ENCODE results near the gene TLR4.

TLR4 gene

GRCh38 chr9:117704024-117704575 lies at the start of gene TLR4:
TLR4 (plus strand) TSS chr9:117704403; CDS start chr9:117704473, 70 bp downstream.
- DNase-seq (ENCODE audit: low read depth, low spot score): no peak

- DNase-seq (ENCODE audit: low read depth, low spot score): no peak
These were observed 48.2 kb upstream of the TLR4 start for GRCh38 chr9:117656002-117656401.

GRCh38 chr9:117662651-117663050 lies 41.6 kb upstream of the TLR4 start:
- no peak for DNase-seq (ENCODE audit: low read depth, low spot score)

DNA sequence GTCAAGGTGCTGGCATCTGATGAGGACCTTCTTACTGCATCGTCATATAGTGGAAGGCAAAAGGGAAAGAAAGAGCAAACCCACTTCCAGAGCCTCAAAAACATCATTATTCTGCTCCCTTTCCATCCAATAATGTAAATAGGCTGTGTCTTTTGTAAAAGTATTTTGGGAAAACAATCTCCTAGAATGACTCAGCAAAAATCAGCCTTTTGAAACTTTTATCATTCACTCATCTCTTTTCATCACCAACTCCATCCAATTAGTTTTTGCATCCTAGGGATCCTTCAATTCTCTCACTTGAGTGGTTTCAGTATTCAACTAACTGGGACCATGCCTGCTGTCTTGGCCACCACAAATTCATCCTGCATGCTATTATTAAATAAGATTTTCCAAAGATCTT lies 39.8 kb upstream of the TLR4 start:
- DNase-seq (ENCODE audit: low read depth, low spot score): no peak

DNA sequence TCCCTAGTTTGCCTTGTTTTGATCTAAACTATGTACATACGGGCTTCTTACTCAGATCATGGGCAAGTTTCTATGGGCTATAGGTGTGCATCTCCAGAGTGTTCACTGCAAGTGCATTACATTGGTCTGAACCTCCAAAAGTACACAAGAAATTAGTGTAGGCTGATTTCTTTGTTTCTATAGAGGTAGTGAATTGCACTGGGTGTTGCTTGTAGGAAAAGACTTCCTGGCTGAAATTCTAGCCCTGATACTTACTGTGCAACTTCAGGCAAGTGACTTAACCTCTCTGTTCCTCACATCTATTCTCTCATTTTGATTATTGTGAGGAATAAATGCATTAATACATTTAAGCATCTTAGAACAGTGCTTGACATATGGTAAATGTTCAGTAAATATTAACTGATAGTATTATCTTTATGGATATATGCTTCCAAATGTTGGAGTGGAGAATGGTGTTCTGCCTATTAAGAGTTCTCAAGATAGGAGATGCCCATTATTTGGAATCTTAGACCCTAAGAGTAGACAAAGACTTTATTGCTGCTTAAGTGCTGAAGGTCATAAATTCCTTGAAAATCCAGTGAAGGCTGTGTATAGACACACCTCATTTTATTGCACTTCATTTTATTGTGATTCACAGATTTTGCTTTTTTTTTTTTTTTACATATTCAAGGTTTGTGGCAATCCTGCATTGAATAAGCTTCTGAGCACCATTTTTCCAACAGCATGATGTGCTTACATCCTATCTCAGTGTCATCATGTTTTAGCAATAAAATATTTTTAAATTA lies 38.4 kb upstream of the TLR4 start:
- DNase-seq (ENCODE audit: low read depth, low spot score): no peak

DNA sequence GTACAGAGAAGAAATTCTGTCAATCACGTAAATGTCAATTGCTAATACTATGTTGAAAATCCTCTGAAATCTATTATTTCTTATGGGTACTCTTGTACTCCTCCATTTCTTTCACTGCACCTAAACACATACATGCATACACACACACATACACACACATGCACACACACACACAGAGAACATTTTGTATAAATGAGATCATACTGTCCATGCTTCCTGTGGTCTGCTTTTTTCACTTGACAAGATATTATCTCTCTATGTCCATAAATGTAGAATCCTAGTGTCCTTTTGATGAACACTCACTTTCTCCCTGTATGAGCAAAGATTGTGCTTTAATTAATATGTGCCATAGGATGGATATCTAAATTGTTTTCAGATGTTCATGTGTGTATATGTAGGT lies 32.7 kb upstream of the TLR4 start:
- DNase-seq (ENCODE audit: low read depth, low spot score): no peak

- DNase-seq (ENCODE audit: low read depth, low spot score): no peak
These were observed 31.8 kb upstream of the TLR4 start for GRCh38 chr9:117672369-117672768.

DNA sequence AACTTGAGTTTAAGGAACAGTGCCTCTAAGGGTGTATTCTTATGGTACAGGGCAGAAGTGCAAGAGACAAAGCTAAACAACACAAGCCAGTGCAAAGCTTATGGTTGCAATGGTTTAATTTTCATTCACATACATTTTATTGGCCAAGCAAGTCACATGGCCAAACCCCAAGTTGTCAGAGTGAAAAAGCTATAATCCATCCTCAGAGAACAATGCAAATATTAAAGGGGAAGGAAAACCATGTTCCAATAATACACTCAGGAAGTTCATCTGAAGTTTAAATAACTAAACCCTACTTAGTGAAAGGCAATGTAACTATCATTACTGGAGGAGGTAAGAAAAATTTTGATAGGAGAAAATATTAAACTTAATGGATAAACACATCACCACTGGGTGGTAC lies 26.6 kb upstream of the TLR4 start:
- DNase-seq (ENCODE audit: low read depth, low spot score): no peak

GRCh38 chr9:117678871-117679270 lies 25.3 kb upstream of the TLR4 start:
- no peak for DNase-seq (ENCODE audit: low read depth, low spot score)

- no peak for DNase-seq (ENCODE audit: low read depth, low spot score)
These were observed 24.8 kb upstream of the TLR4 start for GRCh38 chr9:117679416-117679815.

- no peak for DNase-seq (ENCODE audit: low read depth, low spot score)
These were observed 22.3 kb upstream of the TLR4 start for GRCh38 chr9:117681888-117682287.

- no peak for DNase-seq (ENCODE audit: low read depth, low spot score)
These were observed 21.1 kb upstream of the TLR4 start for GRCh38 chr9:117682955-117683710.

DNA sequence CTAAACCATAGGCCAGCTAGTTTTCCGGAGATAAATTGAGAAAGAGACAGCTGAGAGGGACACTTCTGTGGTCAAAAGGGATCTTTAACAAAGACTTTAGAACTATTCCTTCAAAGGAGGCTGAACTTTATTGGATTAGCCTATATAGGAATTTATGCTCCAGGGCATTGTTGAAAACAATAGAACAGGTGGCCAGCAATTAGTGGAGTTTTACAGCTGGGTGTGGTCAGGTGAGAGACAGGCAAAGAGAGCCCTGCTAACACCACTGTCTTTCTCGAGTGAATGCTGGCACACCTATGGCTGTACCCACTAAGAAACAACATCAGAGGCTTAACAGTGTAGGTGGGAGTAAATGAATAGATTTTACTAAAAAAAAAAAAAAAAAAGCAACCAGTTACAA lies 16.7 kb upstream of the TLR4 start:
- DNase-seq (ENCODE audit: low read depth, low spot score): peak; percentile 58

DNA sequence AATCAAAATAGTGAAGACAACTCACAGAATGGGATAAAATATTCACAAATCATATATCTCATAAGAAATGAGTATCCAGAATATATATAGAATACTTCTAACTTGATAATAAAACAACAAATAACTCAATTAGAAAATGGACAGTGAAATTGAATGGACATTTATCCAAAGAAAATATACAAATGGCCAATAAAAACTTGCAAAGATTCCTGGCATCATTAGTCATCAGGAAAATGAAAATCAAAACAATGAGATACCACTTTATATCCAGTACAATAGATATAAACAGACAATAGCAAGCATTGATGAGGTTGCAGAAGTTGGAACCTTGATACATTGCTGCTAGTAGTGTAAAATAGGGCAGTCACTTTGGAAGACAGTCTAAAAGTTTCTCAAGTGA lies 12.8 kb upstream of the TLR4 start:
- DNase-seq (ENCODE audit: low read depth, low spot score): no peak

GRCh38 chr9:117696154-117696553 lies 8.0 kb upstream of the TLR4 start:
- no peak for DNase-seq (ENCODE audit: low read depth, low spot score)

DNA sequence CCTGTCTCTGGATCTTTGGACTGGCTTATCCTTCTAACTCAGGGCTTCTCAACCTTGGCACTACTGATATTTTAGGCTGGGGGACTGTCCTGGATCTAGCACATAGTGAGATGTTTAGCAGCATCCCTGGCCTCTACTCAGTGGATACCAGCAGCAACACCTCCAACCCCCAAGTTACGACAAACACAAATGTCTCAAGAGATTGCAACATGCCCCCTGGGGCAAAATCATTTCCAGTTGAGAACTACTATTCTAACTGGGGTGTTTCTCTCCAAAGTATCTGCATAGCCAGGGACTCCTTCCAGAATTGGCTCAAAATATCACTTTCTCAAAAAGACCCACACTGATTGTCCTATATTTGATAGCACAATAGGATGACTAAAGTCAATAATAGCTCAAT lies 7.2 kb upstream of the TLR4 start:
- DNase-seq (ENCODE audit: low read depth, low spot score): no peak

DNA sequence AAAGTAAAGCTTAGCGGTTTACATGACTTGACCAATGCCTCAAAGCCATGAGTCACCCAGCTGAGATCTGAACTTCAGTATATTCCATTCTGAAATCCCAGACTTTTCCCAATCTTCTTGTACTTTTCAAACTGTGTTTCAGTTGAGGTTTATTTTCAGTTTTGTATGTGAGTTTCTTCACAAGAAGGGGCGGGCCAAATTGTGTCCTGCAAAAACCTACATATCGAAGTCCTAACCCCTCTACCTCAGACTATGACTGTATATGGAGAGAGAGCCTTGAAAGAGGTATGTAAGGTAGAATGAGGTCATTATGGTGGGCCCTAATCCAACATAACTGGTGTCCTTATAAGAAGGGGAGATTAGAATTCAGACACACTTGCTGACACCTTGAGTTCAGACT lies 666 bp upstream of the TLR4 start:
- DNase-seq (ENCODE audit: low read depth, low spot score): no peak

DNA sequence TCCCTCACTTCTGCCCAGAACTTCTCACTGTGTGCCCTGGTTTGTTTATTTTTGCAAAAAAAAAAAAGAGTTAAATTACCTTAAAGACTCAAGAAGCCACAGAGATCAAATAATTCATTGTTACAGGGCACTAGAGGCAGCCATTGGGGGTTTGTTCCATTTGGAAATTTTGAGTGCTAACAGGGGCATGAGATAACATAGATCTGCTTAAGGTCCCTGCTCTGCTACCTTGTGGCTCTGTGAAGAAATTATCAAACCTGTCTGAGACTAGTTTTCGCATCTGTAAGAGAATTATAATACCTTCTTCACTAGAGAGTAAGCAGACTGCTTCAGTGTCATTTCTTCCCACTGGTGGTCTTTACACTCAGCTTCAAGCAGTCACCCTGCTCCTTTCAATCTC lies 394 bp downstream of the TLR4 start:
- DNase-seq (ENCODE audit: low read depth, low spot score): no peak

GRCh38 chr9:117705386-117705785 lies 1.2 kb downstream of the TLR4 start:
- DNase-seq (ENCODE audit: low read depth, low spot score): no peak

GRCh38 chr9:117706421-117707116 lies 2.4 kb downstream of the TLR4 start:
- no peak for DNase-seq (ENCODE audit: low read depth, low spot score)

DNA sequence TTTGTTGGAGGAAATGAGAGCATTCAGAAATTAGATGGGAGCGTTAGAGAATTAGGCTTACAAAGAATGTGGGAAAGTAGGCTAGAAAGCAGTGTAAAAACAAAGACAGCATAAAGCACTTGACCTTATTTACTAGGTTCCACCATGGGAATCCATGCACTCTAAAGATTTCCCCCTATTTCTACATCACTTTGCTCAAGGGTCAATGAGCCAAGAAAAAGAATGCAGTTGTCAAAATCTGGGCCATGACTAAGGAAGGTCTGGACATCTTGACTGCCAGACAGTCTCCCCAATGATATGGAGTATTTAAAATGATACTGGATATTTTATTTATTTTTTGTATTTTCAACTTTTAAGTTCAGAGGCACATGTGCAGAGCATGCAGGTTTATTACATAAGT lies 3.4 kb downstream of the TLR4 start:
- no peak for DNase-seq (ENCODE audit: low read depth, low spot score)

GRCh38 chr9:117709936-117710335 lies 5.7 kb downstream of the TLR4 start:
- no peak for DNase-seq (ENCODE audit: low read depth, low spot score)
